HL-60 (cell line): ENCODE results near the gene STX18.

Experiments used
- DNase-seq, 2 experiments: peaks; one replicate each; pipeline ENCODE4 v3.0.0-alpha.2; 2010 to 2020; ENCODE audit warnings: low read depth in 1 of 2, low spot score in 1 of 2
- H3K27ac ChIP-seq: fragments of 250-450 bp; sonication (Bioruptor Pico); replicated peaks from 2 replicates; pipeline ENCODE4 v1.5.1; 2020; ENCODE audit warnings: mild to moderate bottlenecking, moderate library complexity
- H3K27me3 ChIP-seq: fragments of 250-450 bp; sonication (Bioruptor Pico); 2 replicates; pipeline ENCODE4 v1.5.1; 2021; ENCODE audit warnings: mild to moderate bottlenecking, moderate library complexity; ENCODE audit not compliant: insufficient read depth, poor library complexity, severe bottlenecking
- H3K4me3 ChIP-seq: replicated peaks from 2 replicates; pipeline ENCODE4 v1.5.1; 2011; ENCODE audit warnings: mild to moderate bottlenecking, control low read depth, low read length; ENCODE audit not compliant: insufficient read depth
- CTCF ChIP-seq: IDR thresholded peaks from one replicate; pipeline ENCODE4 v1.5.1; 2011; ENCODE audit warnings: low read length, control low read depth, inconsistent platforms; ENCODE audit not compliant: insufficient read depth
- GABPA ChIP-seq: IDR thresholded peaks from 2 replicates; pipeline ENCODE4 v1.6.1; 2012; ENCODE audit warnings: low read depth
- POLR2AphosphoS5 ChIP-seq: IDR thresholded peaks from 2 replicates; pipeline ENCODE4 v1.6.1; 2012; ENCODE audit warnings: low read depth
- REST ChIP-seq: IDR thresholded peaks from 2 replicates; pipeline ENCODE4 v1.6.1; 2012; ENCODE audit warnings: low read depth; ENCODE audit not compliant: insufficient replicate concordance
- SPI1 ChIP-seq: IDR thresholded peaks from 2 replicates; pipeline ENCODE4 v1.6.1; 2012; ENCODE audit warnings: low read depth, mild to moderate bottlenecking, borderline replicate concordance

The STX18 gene

GRCh38 chr4:4386296-4386735 lies 155.5 kb downstream of the STX18 start:
- H3K27me3 ChIP-seq, result peaks cover 47% of the 10 kb centered on the region
- TF ChIP-seq REST (no peak), SPI1 (no peak), CTCF (no peak), GABPA (no peak), POLR2AphosphoS5 (no peak)
- DNase-seq, result peak in 1 of 2 experiments; percentile 5
- no peak overlapping the region for H3K4me3 ChIP-seq
- no peak overlapping the region for H3K27ac ChIP-seq

- Histone ChIP-seq H3K4me3 (no peak overlapping the region), H3K27me3 (peaks cover 47% of the 10 kb centered on the region), H3K27ac (no peak overlapping the region)
- TF ChIP-seq SPI1, result no peak
- TF ChIP-seq GABPA, result no peak
- TF ChIP-seq REST, result no peak
- TF ChIP-seq POLR2AphosphoS5, result no peak
- no peak for TF ChIP-seq CTCF
- DNase-seq, result no peak
Measured at GRCh38 chr4:4385729-4386295, 156.0 kb downstream of the STX18 start.

- Histone ChIP-seq H3K4me3 (no peak overlapping the region), H3K27me3 (peaks cover 45% of the 10 kb centered on the region), H3K27ac (no peak overlapping the region)
- TF ChIP-seq CTCF (peak; percentile 18), POLR2AphosphoS5 (no peak), GABPA (no peak)
- DNase-seq, result peak in 1 of 2 experiments; percentile 6
Measured at GRCh38 chr4:4384837-4385236, 157.0 kb downstream of the STX18 start.

- H3K27me3 ChIP-seq, result peaks cover 32% of the 10 kb centered on the region
- H3K4me3 ChIP-seq, result no peak overlapping the region
- no peak overlapping the region for H3K27ac ChIP-seq
- TF ChIP-seq REST (no peak), CTCF (no peak)
- no peak for DNase-seq
Measured at GRCh38 chr4:4383085-4383484, 158.8 kb downstream of the STX18 start.
